ENCODE data around the gene CHRNA10.

DNA sequence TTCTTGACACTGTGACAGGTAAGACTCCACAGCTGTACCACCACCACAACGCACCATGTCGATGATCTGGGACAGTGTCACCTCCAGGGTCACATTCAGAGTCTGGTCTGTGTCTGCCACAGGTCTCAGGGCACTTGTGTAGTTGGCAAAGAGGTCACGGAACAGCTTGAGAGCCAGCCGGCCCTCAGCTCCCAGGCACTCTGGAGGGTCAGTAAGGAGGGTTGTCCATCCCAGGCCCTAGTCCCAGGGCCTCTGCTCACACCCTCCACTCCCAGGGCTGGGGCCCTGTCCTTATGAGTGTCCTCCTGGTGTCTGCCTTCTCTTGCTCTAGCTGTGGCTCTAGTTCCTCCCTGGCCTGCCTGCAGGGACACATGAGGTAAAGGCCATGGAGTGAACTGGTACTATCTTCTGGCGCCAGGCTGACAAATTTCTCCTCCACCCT, 1.4 kb downstream of the CHRNA10 start:
- no peak for TF ChIP-seq EZH2 (IDR thresholded peaks at IDR 0.05; ENCODE audit: low read length, unreplicated experiment)
- TF ChIP-seq, protein P1, sequence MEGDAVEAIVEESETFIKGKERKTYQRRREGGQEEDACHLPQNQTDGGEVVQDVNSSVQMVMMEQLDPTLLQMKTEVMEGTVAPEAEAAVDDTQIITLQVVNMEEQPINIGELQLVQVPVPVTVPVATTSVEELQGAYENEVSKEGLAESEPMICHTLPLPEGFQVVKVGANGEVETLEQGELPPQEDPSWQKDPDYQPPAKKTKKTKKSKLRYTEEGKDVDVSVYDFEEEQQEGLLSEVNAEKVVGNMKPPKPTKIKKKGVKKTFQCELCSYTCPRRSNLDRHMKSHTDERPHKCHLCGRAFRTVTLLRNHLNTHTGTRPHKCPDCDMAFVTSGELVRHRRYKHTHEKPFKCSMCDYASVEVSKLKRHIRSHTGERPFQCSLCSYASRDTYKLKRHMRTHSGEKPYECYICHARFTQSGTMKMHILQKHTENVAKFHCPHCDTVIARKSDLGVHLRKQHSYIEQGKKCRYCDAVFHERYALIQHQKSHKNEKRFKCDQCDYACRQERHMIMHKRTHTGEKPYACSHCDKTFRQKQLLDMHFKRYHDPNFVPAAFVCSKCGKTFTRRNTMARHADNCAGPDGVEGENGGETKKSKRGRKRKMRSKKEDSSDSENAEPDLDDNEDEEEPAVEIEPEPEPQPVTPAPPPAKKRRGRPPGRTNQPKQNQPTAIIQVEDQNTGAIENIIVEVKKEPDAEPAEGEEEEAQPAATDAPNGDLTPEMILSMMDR (conservative IDR thresholded peaks at IDR 0.05; ENCODE audit: low read depth, low read length), result no peak

Data from PC-3 (cell line).